Stimulated activated CD4-positive, alpha-beta T cell treated with anti-CD3 and anti-CD28 coated beads, Interleukin-15, amount 100 ng/mL, for 48 hours (primary cell): Measurements from ENCODE around the gene ZNF335.
"Not testable (repeated sequence)": the region's sequence is repeated elsewhere in the genome, so short reads cannot be mapped to it uniquely, and the experiment has no call there.

ENCODE experiments used
- DNase-seq, 2 donors: peaks; one replicate each; pipeline ENCODE4 v3.0.0-alpha.2; 2020; ENCODE audit warnings: low read depth in 2 of 2

Gene ZNF335

GRCh38 chr20:45934586-45935415 lies 37.2 kb downstream of the ZNF335 start, which contains the start of gene PCIF1:
Gene PCIF1 (plus strand): TSS chr20:45934683. CDS start chr20:45939000, 4,317 bp downstream.
- DNase-seq = peak; percentile 96 to 97

GRCh38 chr20:45934046-45934585 lies 37.9 kb downstream of the ZNF335 start:
- DNase-seq = peak in 1 of 2 donors; percentile 31

GRCh38 chr20:45933266-45934045 lies 38.5 kb downstream of the ZNF335 start:
- peak; percentile 45 to 50 for DNase-seq

- not testable (repeated sequence) for DNase-seq
Measured at GRCh38 chr20:45931680-45932079, 40.3 kb downstream of the ZNF335 start.

- DNase-seq = no peak
Measured at GRCh38 chr20:45927071-45927878, 44.7 kb downstream of the ZNF335 start.

GRCh38 chr20:45926731-45927070 lies 45.3 kb downstream of the ZNF335 start:
- no peak for DNase-seq

GRCh38 chr20:45925821-45926506 lies 46.0 kb downstream of the ZNF335 start:
- DNase-seq = no peak

- no peak for DNase-seq
Measured at GRCh38 chr20:45924391-45925261, 47.4 kb downstream of the ZNF335 start.

- DNase-seq = no peak
Measured at GRCh38 chr20:45921337-45922189, 50.4 kb downstream of the ZNF335 start.

GRCh38 chr20:45920462-45921336 lies 51.3 kb downstream of the ZNF335 start:
- DNase-seq = no peak

GRCh38 chr20:45919542-45920399 lies 52.2 kb downstream of the ZNF335 start:
- no peak for DNase-seq

GRCh38 chr20:45918779-45919537 lies 53.0 kb downstream of the ZNF335 start:
- no peak for DNase-seq

- DNase-seq = no peak
Measured at GRCh38 chr20:45918182-45918737, 53.7 kb downstream of the ZNF335 start.

- no peak for DNase-seq
Measured at GRCh38 chr20:45917790-45918141, 54.2 kb downstream of the ZNF335 start.

GRCh38 chr20:45913116-45913515 lies 58.9 kb downstream of the ZNF335 start:
- no peak for DNase-seq

- no peak for DNase-seq
Measured at GRCh38 chr20:45912344-45912682, 59.7 kb downstream of the ZNF335 start.
